HEK293 (cell line): ENCODE data around the gene B4GALT4.

Experiments
- GLI2 ChIP-seq: fragments of 450-650 bp; formaldehyde crosslinking; IDR thresholded peaks from 2 replicates; pipeline ENCODE4; 2017; ENCODE audit warnings: missing biosample characterization, missing genetic modification characterization, low read depth, borderline replicate concordance
- KLF1 ChIP-seq: fragments of 450-650 bp; formaldehyde crosslinking; IDR thresholded peaks from 2 replicates; pipeline ENCODE4 v1.5.1; 2016; ENCODE audit warnings: missing biosample characterization, missing genetic modification characterization
- ZNF350 ChIP-seq: fragments of 450-650 bp; formaldehyde crosslinking; IDR thresholded peaks from 2 replicates; pipeline ENCODE4 v1.5.0; 2017; ENCODE audit warnings: missing biosample characterization, mild to moderate bottlenecking, missing genetic modification characterization
- ZNF555 ChIP-seq: fragments of 450-650 bp; formaldehyde crosslinking; conservative IDR thresholded peaks from 2 replicates; pipeline ENCODE4 v1.5.1; 2017; ENCODE audit warnings: missing biosample characterization, mild to moderate bottlenecking, missing genetic modification characterization, inconsistent platforms
- TF ChIP-seq, protein P1 (sequence below): fragments of 450-650 bp; formaldehyde crosslinking; IDR thresholded peaks from 2 replicates; pipeline ENCODE4 v1.5.1; 2016; ENCODE audit warnings: missing biosample characterization, missing genetic modification characterization
- TF ChIP-seq, protein P2 (sequence below): fragments of 450-650 bp; formaldehyde crosslinking; IDR thresholded peaks from 2 replicates; pipeline ENCODE4 v1.5.1; 2016; ENCODE audit warnings: missing biosample characterization, missing genetic modification characterization
- TF ChIP-seq, protein P3 (sequence below): fragments of 450-650 bp; formaldehyde crosslinking; IDR thresholded peaks from 2 replicates; pipeline ENCODE4 v1.5.1; 2016; ENCODE audit warnings: missing biosample characterization, missing genetic modification characterization

DNA sequence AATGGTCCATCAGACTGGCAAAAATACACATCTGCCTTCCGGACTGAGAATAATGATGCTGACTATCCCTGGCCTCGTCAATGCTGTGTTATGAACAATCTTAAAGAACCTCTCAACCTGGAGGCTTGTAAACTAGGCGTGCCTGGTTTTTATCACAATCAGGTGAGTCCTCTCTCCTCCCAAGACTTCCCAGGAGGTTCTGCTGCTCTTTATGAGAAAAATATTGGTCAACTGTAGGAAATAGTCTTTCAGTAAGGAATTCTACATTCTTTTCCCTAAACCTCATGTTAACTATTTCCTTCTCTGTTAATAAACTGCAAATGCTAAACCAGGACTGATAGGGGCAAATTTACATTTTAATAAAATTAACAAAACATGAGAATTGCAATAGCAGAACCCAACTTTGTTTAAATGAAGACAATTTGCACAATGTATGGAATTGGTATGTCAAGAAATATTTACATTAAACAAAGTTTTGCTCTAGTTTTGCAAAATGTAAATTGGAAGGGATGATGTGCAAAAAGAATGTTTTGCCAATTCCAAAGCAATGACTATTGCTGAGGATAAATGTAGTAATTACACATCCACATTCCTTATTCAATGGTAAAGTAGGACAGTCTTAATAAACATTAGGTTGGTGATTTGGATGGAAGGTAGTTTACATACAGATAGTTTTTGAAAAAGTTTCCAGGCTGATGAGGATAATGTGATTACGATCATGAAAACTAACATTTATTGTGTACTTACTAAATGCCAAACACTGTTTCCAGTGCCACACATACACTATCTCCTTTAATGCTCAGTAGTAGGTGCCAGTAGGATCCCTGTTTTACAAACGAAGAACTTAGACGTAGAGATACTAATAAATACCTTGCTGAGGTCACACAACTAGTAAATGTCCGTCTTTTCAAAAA is 46.2 kb downstream of the B4GALT4 start:
- TF ChIP-seq, protein P1, sequence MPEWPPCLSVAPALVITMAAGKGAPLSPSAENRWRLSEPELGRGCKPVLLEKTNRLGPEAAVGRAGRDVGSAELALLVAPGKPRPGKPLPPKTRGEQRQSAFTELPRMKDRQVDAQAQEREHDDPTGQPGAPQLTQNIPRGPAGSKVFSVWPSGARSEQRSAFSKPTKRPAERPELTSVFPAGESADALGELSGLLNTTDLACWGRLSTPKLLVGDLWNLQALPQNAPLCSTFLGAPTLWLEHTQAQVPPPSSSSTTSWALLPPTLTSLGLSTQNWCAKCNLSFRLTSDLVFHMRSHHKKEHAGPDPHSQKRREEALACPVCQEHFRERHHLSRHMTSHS (tag by site-specific recombination): no peak
- no peak for TF ChIP-seq ZNF350 (tag by site-specific recombination)
- TF ChIP-seq, protein P2, sequence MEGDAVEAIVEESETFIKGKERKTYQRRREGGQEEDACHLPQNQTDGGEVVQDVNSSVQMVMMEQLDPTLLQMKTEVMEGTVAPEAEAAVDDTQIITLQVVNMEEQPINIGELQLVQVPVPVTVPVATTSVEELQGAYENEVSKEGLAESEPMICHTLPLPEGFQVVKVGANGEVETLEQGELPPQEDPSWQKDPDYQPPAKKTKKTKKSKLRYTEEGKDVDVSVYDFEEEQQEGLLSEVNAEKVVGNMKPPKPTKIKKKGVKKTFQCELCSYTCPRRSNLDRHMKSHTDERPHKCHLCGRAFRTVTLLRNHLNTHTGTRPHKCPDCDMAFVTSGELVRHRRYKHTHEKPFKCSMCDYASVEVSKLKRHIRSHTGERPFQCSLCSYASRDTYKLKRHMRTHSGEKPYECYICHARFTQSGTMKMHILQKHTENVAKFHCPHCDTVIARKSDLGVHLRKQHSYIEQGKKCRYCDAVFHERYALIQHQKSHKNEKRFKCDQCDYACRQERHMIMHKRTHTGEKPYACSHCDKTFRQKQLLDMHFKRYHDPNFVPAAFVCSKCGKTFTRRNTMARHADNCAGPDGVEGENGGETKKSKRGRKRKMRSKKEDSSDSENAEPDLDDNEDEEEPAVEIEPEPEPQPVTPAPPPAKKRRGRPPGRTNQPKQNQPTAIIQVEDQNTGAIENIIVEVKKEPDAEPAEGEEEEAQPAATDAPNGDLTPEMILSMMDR (tag by site-specific recombination): no peak
- no peak for TF ChIP-seq GLI2 (tag by site-specific recombination)
- no peak for TF ChIP-seq KLF1
- TF ChIP-seq ZNF555: no peak
- TF ChIP-seq, protein P3, sequence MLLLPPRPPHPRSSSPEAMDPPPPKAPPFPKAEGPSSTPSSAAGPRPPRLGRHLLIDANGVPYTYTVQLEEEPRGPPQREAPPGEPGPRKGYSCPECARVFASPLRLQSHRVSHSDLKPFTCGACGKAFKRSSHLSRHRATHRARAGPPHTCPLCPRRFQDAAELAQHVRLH: no peak
